H1 (cell line): ENCODE results near the gene IAH1. TPM values are rescaled to one million over a fixed set of nuclear protein-coding genes. Genes with fewer than 3 reads are reported as not detected.

Experiments used
- CHD7 ChIP-seq: fragments of 300-600 bp; sonication (generic); IDR thresholded peaks from 2 replicates; pipeline ENCODE4 v1.7.1; 2012; ENCODE audit warnings: low read length, moderate library complexity, mild to moderate bottlenecking, inconsistent platforms; ENCODE audit not compliant: insufficient replicate concordance
- MAFK ChIP-seq: IDR thresholded peaks from 2 replicates; pipeline ENCODE4 v1.6.1; 2012; ENCODE audit warnings: low read depth, mild to moderate bottlenecking, improper control_type of control experiment, low read length
- polyA plus RNA-seq, 7 experiments: library from polyadenylated mRNA; depleted of rRNA in 3 of 7; stranded (reverse) in 5 of 7; unstranded in 2 of 7; fragments of >200 nt in 5 of 7; fragments of 200-250 nt in 2 of 7; gene quantifications; 1 replicate in 5 of 7; 2 replicates in 1 of 7; 4 replicates in 1 of 7; pipeline versions ENCODE4 v1.2.1 to v1.2.3, GENCODE V29; 2011 to 2013; ENCODE audit warnings: missing spikeins in 2 of 7, mixed read lengths in 2 of 7
- total RNA-seq: library from RNA; stranded (reverse); fragmentation: NEBNext Ultra II Directional; extraction: Animal tissue kit (Norgen Biotek cat#: 25700); gene quantifications from 2 replicates; pipeline ENCODE4 v1.2.1, GENCODE V29; 2021

IAH1 gene
- total and polyA plus RNA-seq, 2 of the 8 experiments (the other 6 are each of a cell fraction or from before 2014, with no cell fraction given), result 15.1 to 21.5 TPM

- TF ChIP-seq CHD7 (no peak), MAFK (no peak)
Observed at GRCh38 chr2:9462886-9463697, 11.3 kb upstream of the IAH1 start (continued).
